Astrocyte (in vitro differentiated cells and primary cell): Measurements from ENCODE around the gene ARNT2. TPM values are rescaled to one million over a fixed set of nuclear protein-coding genes. Genes with fewer than 3 reads are reported as not detected.

Experiments
- DNase-seq: peaks from one replicate; pipeline ENCODE4 v3.0.0-alpha.2; 2010; ENCODE audit warnings: low read depth
- FAIRE-seq: peaks from 2 replicates; lab custom pipeline; 2011; peaks lifted over from hg19 to GRCh38; lab: Jason Lieb, UNC
- H2AFZ ChIP-seq: 2 replicates; pipeline ENCODE4 v1.6.0; 2012; ENCODE audit warnings: low read depth, low read length, inconsistent platforms
- H3K27ac ChIP-seq: 2 replicates; pipeline ENCODE4 v1.5.1; 2011; ENCODE audit warnings: low read depth, low read length, inconsistent platforms
- H3K27me3 ChIP-seq: 2 replicates; pipeline ENCODE4 v1.6.0; 2011; ENCODE audit warnings: low read length, inconsistent platforms; ENCODE audit not compliant: insufficient read depth
- H3K36me3 ChIP-seq: 2 replicates; pipeline ENCODE4 v1.5.1; 2011; ENCODE audit warnings: low read length, inconsistent platforms; ENCODE audit not compliant: insufficient read depth
- H3K4me1 ChIP-seq: 2 replicates; pipeline ENCODE4 v1.5.1; 2011; ENCODE audit warnings: low read length, inconsistent platforms; ENCODE audit not compliant: insufficient read depth
- H3K4me2 ChIP-seq: 2 replicates; pipeline ENCODE4 v1.6.0; 2012; ENCODE audit warnings: low read length, inconsistent platforms
- H3K4me3 ChIP-seq: 2 replicates; pipeline ENCODE4 v1.5.1; 2011; ENCODE audit warnings: low read depth, mild to moderate bottlenecking, low read length, inconsistent platforms; ENCODE audit not compliant: insufficient read depth
- H3K79me2 ChIP-seq: 2 replicates; pipeline ENCODE4 v1.6.0; 2012; ENCODE audit warnings: mild to moderate bottlenecking, low read length, inconsistent platforms; ENCODE audit not compliant: insufficient read depth
- H3K9ac ChIP-seq: 2 replicates; pipeline ENCODE4 v1.6.0; 2012; ENCODE audit warnings: mild to moderate bottlenecking, low read length, inconsistent platforms
- H3K9me3 ChIP-seq: 2 replicates; pipeline ENCODE4 v1.5.1; 2012; ENCODE audit warnings: low read depth, mild to moderate bottlenecking, low read length, inconsistent platforms; ENCODE audit not compliant: insufficient read depth
- H4K20me1 ChIP-seq: 2 replicates; pipeline ENCODE4 v1.6.0; 2012; ENCODE audit warnings: low read length, inconsistent platforms; ENCODE audit not compliant: insufficient read depth
- H3K27ac Mint-ChIP-seq: one replicate; pipeline ENCODE4 v1.8.0; 2021; ENCODE audit warnings: mild to moderate bottlenecking, mixed read lengths; ENCODE audit not compliant: unreplicated experiment
- H3K27me3 Mint-ChIP-seq: one replicate; pipeline ENCODE4 v1.8.0; 2021; ENCODE audit warnings: low read depth, mixed read lengths; ENCODE audit not compliant: unreplicated experiment
- H3K36me3 Mint-ChIP-seq: one replicate; pipeline ENCODE4 v1.8.0; 2021; ENCODE audit warnings: low read depth, mixed read lengths; ENCODE audit not compliant: unreplicated experiment
- H3K4me1 Mint-ChIP-seq: one replicate; pipeline ENCODE4 v1.8.0; 2021; ENCODE audit warnings: low read depth, mixed read lengths; ENCODE audit not compliant: unreplicated experiment
- H3K4me3 Mint-ChIP-seq: one replicate; pipeline ENCODE4 v1.8.0; 2021; ENCODE audit warnings: mild to moderate bottlenecking, moderate library complexity, mixed read lengths; ENCODE audit not compliant: unreplicated experiment
- H3K9me3 Mint-ChIP-seq: one replicate; pipeline ENCODE4 v1.8.0; 2021; ENCODE audit warnings: mild to moderate bottlenecking, mixed read lengths; ENCODE audit not compliant: unreplicated experiment
- EZH2 ChIP-seq: IDR thresholded peaks from 2 replicates; pipeline ENCODE4 v1.6.1; 2012; ENCODE audit warnings: mild to moderate bottlenecking, low read length, inconsistent platforms; ENCODE audit not compliant: insufficient read depth
- total RNA-seq: library from RNA; stranded (reverse); gene quantifications from 2 replicates; pipeline ENCODE4 v1.2.1, GENCODE V29; 2021
- TF ChIP-seq, protein P1 (sequence below): IDR thresholded peaks from 2 replicates; pipeline ENCODE4 v1.5.1; 2011; ENCODE audit warnings: low read depth, mild to moderate bottlenecking, inconsistent platforms, low read length, moderate library complexity; ENCODE audit not compliant: insufficient read depth

ARNT2 gene
- total RNA-seq, 1 donor from 2014 or later = 3.5 TPM

DNA sequence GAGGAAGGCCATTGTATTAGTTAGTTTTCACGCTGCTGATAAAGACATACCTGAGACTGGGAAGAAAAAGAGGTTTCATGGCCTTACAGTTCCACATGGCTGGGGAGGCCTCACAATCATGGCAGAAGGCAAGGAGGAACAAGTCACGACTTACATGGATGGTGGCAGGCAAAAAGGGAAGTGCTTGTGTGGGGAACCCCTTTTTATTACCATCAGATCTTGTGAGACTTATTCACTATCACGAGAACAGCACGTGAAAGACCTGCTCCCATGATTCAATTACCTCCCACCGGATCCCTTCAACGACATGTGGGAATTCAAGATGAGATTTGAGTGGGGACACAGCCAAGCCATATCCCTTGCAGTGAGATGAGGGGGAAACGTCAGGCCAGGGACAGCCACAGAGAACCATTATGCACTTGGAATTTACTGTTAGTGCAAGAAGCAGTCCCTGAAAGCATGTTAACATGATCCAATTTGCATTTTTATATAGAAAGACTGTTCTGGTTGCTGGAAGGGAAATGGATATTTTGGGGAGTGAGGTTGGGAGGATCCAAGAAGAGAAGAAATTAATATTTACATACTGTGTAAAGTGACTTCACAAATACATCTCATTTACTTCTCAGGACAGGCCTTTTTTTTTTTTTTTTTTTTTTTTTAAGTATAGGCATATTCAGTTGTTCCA is 87.1 kb downstream of the ARNT2 start:
- no peak for TF ChIP-seq EZH2
- TF ChIP-seq, protein P1, sequence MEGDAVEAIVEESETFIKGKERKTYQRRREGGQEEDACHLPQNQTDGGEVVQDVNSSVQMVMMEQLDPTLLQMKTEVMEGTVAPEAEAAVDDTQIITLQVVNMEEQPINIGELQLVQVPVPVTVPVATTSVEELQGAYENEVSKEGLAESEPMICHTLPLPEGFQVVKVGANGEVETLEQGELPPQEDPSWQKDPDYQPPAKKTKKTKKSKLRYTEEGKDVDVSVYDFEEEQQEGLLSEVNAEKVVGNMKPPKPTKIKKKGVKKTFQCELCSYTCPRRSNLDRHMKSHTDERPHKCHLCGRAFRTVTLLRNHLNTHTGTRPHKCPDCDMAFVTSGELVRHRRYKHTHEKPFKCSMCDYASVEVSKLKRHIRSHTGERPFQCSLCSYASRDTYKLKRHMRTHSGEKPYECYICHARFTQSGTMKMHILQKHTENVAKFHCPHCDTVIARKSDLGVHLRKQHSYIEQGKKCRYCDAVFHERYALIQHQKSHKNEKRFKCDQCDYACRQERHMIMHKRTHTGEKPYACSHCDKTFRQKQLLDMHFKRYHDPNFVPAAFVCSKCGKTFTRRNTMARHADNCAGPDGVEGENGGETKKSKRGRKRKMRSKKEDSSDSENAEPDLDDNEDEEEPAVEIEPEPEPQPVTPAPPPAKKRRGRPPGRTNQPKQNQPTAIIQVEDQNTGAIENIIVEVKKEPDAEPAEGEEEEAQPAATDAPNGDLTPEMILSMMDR = no peak
- Mint-ChIP-seq H3K4me1 (peaks cover 67% of the 10 kb centered on the region), H3K9me3 (no peaks in the 10 kb centered on the region)

DNA sequence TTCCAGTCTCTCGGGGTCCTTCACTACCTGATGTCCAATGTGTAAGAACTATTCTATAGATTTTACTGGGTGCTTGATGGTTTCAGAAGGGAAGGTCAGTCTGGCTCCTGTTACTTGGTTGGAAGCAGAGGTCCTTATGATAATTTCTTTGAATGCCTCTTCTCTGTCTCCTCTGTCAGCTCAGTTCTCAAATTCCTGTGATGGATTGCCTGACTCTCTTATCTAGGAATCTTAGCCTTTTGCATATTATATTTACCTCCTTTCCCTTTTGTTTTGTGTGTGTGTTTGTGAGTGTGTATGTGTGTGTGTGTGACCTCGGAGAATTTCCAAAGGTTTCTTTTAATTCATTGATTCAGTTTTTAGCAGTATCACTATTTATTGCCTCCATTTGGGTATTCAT is 88.2 kb downstream of the ARNT2 start:
- no peaks in the 10 kb centered on the region for H3K27me3 ChIP-seq
- no peak overlapping the region for H3K4me2 ChIP-seq
- peaks cover 2% of the 10 kb centered on the region for H3K36me3 Mint-ChIP-seq
- H3K27ac Mint-ChIP-seq = no peak overlapping the region
- H3K27me3 Mint-ChIP-seq = no peaks in the 10 kb centered on the region
- DNase-seq = no peak
- no peak overlapping the region for H3K27ac ChIP-seq
- H3K9me3 ChIP-seq = no peaks in the 10 kb centered on the region
- no peaks in the 10 kb centered on the region for H3K9me3 Mint-ChIP-seq
- no peak overlapping the region for H3K9ac ChIP-seq
- H3K4me1 ChIP-seq = peaks cover 42% of the 10 kb centered on the region
- no peak overlapping the region for H3K4me3 ChIP-seq
- H3K4me1 Mint-ChIP-seq = peaks cover 70% of the 10 kb centered on the region
- TF ChIP-seq EZH2 = no peak
- TF ChIP-seq, protein P1 = no peak
- no peaks in the 10 kb centered on the region for H3K79me2 ChIP-seq
- no peak overlapping the region for H2AFZ ChIP-seq
- no peaks in the 10 kb centered on the region for H4K20me1 ChIP-seq
- H3K4me3 Mint-ChIP-seq = no peak overlapping the region
- no peaks in the 10 kb centered on the region for H3K36me3 ChIP-seq
- FAIRE-seq = peak; percentile 50

More for the DNA sequence above, 87.1 kb downstream of the ARNT2 start:
- H3K36me3 ChIP-seq = no peaks in the 10 kb centered on the region
- Mint-ChIP-seq H3K4me3 (no peak overlapping the region), H3K27me3 (no peaks in the 10 kb centered on the region), H3K27ac (no peak overlapping the region), H3K36me3 (peaks cover 2% of the 10 kb centered on the region)
- no peak for DNase-seq
- H3K27ac ChIP-seq = no peak overlapping the region
- no peak overlapping the region for H2AFZ ChIP-seq
- no peaks in the 10 kb centered on the region for H3K9me3 ChIP-seq
- H3K4me2 ChIP-seq = no peak overlapping the region
- H3K9ac ChIP-seq = no peak overlapping the region
- H4K20me1 ChIP-seq = no peaks in the 10 kb centered on the region
- no peaks in the 10 kb centered on the region for H3K27me3 ChIP-seq
- no peak overlapping the region for H3K4me3 ChIP-seq
- FAIRE-seq = peak; percentile 49
- H3K79me2 ChIP-seq = no peaks in the 10 kb centered on the region
- peaks cover 42% of the 10 kb centered on the region for H3K4me1 ChIP-seq

GRCh38 chr15:80492874-80493273 is 88.7 kb downstream of the ARNT2 start:
- Histone ChIP-seq H4K20me1 (no peaks in the 10 kb centered on the region), H3K4me1 (peaks cover 41% of the 10 kb centered on the region), H3K27me3 (no peaks in the 10 kb centered on the region), H3K4me2 (no peak overlapping the region), H3K4me3 (no peak overlapping the region), H3K27ac (no peak overlapping the region), H3K9me3 (no peaks in the 10 kb centered on the region), H3K36me3 (no peaks in the 10 kb centered on the region), H2AFZ (no peak overlapping the region), H3K9ac (no peak overlapping the region), H3K79me2 (no peaks in the 10 kb centered on the region)
- Mint-ChIP-seq H3K9me3 (no peaks in the 10 kb centered on the region), H3K27me3 (no peaks in the 10 kb centered on the region), H3K4me1 (peaks cover 68% of the 10 kb centered on the region), H3K4me3 (no peak overlapping the region), H3K36me3 (peaks cover 2% of the 10 kb centered on the region), H3K27ac (peak overlapping the region; percentile 81)
- TF ChIP-seq EZH2 = no peak
- TF ChIP-seq, protein P1 = no peak
- DNase-seq (no peak), FAIRE-seq (no peak)
